Cardiac muscle cell (in vitro differentiated cells and primary cell): ENCODE data around the gene ZSCAN16. TPM values are rescaled to one million over a fixed set of nuclear protein-coding genes. Genes with fewer than 3 reads are reported as not detected.

Experiments used
- DNase-seq, 2 donors: peaks; one replicate each; pipeline versions ENCODE4 v3.0.0 to v3.0.0-alpha.2; 2010 to 2017; ENCODE audit warnings: low read depth in 1 of 2, low spot score in 1 of 2
- H3K27ac ChIP-seq: fragments of 200-600 bp; sonication (generic); 2 replicates; pipeline ENCODE4 v1.5.1; 2016
- H3K27me3 ChIP-seq: fragments of 200-600 bp; sonication (generic); 2 replicates; pipeline ENCODE4 v1.6.0; 2016; ENCODE audit warnings: control low read depth
- H3K36me3 ChIP-seq: fragments of 200-600 bp; sonication (generic); 2 replicates; pipeline ENCODE4 v1.5.1; 2016; ENCODE audit warnings: control low read depth
- H3K4me1 ChIP-seq: fragments of 200-600 bp; sonication (generic); 2 replicates; pipeline ENCODE4 v1.8.1; 2017; ENCODE audit warnings: low read depth, mild to moderate bottlenecking, mixed run types
- H3K4me3 ChIP-seq: fragments of 200-600 bp; sonication (generic); 2 replicates; pipeline ENCODE4 v1.5.1; 2016; ENCODE audit warnings: mild to moderate bottlenecking
- H3K9me3 ChIP-seq: fragments of 200-600 bp; sonication (generic); 2 replicates; pipeline ENCODE4 v1.5.1; 2017; ENCODE audit warnings: low read depth, mild to moderate bottlenecking, control low read depth
- polyA plus RNA-seq: library from polyadenylated mRNA; unstranded; fragments of >200 nt; fragmentation: Nextera tagmentation; extraction: Ambion mirVana; gene quantifications from 2 replicates; pipeline ENCODE4 v1.2.1, GENCODE V29; 2016
- total RNA-seq: library from RNA; depleted of rRNA; stranded (reverse); fragments of >200 nt; gene quantifications from 2 replicates; pipeline ENCODE4 v1.2.3, GENCODE V29; 2016
- TF ChIP-seq, protein P1 (sequence below): IDR thresholded peaks from 2 replicates; pipeline ENCODE4 v1.5.1; 2012; ENCODE audit warnings: low read depth, mild to moderate bottlenecking, low read length

Gene ZSCAN16
- total and polyA plus RNA-seq, 2 experiments from 2014 or later = 7.4 to 9.3 TPM

DNA sequence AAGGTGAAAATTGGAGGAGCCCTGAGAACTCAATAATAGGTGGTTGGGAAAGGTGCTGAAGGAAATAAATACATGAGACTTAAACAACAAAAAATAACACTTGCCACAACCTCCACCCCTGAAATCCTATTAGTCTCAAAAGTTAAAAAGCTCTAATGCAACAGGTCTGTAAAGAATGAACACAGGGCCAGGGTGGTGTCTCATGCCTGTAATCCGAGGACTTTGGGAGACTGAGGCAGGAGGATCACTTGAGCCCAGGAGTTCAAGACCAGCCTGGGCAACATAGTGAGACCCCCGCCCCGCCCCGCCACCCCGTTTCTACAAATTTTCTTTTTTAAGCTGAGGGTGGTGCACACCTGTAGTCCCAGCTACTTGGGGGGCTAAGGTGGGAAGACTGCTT lies 16.2 kb downstream of the ZSCAN16 start:
- Histone ChIP-seq H3K4me1 (peaks cover 25% of the 10 kb centered on the region), H3K27ac (no peak overlapping the region), H3K9me3 (no peaks in the 10 kb centered on the region), H3K27me3 (peaks cover 5% of the 10 kb centered on the region), H3K4me3 (no peak overlapping the region), H3K36me3 (no peaks in the 10 kb centered on the region)
- TF ChIP-seq, protein P1, sequence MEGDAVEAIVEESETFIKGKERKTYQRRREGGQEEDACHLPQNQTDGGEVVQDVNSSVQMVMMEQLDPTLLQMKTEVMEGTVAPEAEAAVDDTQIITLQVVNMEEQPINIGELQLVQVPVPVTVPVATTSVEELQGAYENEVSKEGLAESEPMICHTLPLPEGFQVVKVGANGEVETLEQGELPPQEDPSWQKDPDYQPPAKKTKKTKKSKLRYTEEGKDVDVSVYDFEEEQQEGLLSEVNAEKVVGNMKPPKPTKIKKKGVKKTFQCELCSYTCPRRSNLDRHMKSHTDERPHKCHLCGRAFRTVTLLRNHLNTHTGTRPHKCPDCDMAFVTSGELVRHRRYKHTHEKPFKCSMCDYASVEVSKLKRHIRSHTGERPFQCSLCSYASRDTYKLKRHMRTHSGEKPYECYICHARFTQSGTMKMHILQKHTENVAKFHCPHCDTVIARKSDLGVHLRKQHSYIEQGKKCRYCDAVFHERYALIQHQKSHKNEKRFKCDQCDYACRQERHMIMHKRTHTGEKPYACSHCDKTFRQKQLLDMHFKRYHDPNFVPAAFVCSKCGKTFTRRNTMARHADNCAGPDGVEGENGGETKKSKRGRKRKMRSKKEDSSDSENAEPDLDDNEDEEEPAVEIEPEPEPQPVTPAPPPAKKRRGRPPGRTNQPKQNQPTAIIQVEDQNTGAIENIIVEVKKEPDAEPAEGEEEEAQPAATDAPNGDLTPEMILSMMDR = no peak
- no peak for DNase-seq

- H3K4me1 ChIP-seq = peaks cover 22% of the 10 kb centered on the region
- H3K4me3 ChIP-seq = peak within 1 kb of the TSS; percentile 90
- H3K27ac ChIP-seq = peak within 1 kb of the TSS; percentile 95
- peak; percentile 91 to 96 for DNase-seq
- no peaks in the 10 kb centered on the region for H3K9me3 ChIP-seq
- H3K36me3 ChIP-seq = no peaks in the 10 kb centered on the region
- peaks cover 5% of the 10 kb centered on the region for H3K27me3 ChIP-seq
- TF ChIP-seq, protein P1 = no peak
Measured at GRCh38 chr6:28141500-28142329, 17.3 kb downstream of the ZSCAN16 start, which contains the start of gene ZKSCAN8. Gene ZKSCAN8, plus strand, starts transcription at chr6:28141883. Its CDS starts 6,525 bp downstream, at chr6:28148408.

DNA sequence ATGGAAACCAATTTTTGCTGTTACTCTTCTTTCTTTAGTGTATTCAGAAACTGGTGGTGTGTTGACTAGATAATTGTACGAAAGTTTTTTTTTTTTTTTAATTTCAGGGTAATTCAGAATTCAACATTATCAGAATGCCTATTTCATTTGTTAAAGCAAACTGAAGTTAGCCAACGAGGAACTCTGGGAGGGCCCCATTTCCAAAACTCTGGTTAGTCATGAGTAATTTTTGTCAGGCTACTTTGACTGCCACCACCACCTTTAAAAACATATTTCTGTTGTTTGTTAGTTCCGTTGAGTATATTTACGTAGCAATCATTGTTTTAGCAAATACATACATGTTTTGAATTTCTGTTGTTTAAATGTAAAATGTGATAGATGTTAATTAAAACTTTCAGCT lies 18.0 kb downstream of the ZSCAN16 start:
- Histone ChIP-seq H3K36me3 (no peaks in the 10 kb centered on the region), H3K27ac (peak overlapping the region; percentile 95), H3K27me3 (peaks cover 5% of the 10 kb centered on the region), H3K4me1 (peaks cover 22% of the 10 kb centered on the region), H3K4me3 (peak overlapping the region; percentile 90), H3K9me3 (no peaks in the 10 kb centered on the region)
- TF ChIP-seq, protein P1 = no peak
- peak in 1 of 2 donors; percentile 15 for DNase-seq

GRCh38 chr6:28145231-28145630 lies 20.8 kb downstream of the ZSCAN16 start:
- Histone ChIP-seq H3K4me1 (peaks cover 14% of the 10 kb centered on the region), H3K4me3 (no peak overlapping the region), H3K27ac (no peak overlapping the region), H3K9me3 (no peaks in the 10 kb centered on the region), H3K27me3 (peaks cover 5% of the 10 kb centered on the region), H3K36me3 (peaks cover 21% of the 10 kb centered on the region)
- TF ChIP-seq, protein P1 = no peak
- DNase-seq = no peak

DNA sequence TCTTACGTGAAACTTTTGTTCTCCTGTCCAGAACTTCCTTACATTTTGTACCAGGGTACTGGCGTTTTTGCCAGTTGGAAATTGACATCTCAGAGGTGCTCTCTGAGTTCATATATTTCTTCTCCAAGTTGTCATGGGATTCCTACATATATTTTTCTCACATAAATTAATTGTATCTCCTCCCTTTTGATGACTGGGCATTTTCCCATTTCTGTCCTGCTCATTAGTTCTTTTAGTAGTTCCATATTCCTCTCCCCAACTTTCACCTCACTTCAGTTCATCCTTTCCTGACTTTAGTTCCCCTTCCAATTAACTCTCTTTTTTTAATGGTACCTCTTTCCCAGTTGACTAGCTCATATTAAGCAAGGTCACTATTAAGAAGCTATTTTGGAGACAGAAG lies 28.1 kb downstream of the ZSCAN16 start:
- TF ChIP-seq, protein P1 = no peak
- H3K36me3 ChIP-seq = peaks cover 94% of the 10 kb centered on the region

More for the DNA sequence above, 28.1 kb downstream of the ZSCAN16 start:
- Histone ChIP-seq H3K27ac (no peak overlapping the region), H3K27me3 (no peaks in the 10 kb centered on the region), H3K4me3 (no peak overlapping the region), H3K9me3 (no peaks in the 10 kb centered on the region), H3K4me1 (no peaks in the 10 kb centered on the region)
- no peak for DNase-seq
